ENCODE data around the gene ATP4B. TPM values are rescaled to one million over a fixed set of nuclear protein-coding genes. Genes with fewer than 3 reads are reported as not detected.

ATP4B gene
- total and polyA plus RNA-seq, 2 donors (not counting 1 experiment from before 2014, with no cell fraction given): not detected

DNA sequence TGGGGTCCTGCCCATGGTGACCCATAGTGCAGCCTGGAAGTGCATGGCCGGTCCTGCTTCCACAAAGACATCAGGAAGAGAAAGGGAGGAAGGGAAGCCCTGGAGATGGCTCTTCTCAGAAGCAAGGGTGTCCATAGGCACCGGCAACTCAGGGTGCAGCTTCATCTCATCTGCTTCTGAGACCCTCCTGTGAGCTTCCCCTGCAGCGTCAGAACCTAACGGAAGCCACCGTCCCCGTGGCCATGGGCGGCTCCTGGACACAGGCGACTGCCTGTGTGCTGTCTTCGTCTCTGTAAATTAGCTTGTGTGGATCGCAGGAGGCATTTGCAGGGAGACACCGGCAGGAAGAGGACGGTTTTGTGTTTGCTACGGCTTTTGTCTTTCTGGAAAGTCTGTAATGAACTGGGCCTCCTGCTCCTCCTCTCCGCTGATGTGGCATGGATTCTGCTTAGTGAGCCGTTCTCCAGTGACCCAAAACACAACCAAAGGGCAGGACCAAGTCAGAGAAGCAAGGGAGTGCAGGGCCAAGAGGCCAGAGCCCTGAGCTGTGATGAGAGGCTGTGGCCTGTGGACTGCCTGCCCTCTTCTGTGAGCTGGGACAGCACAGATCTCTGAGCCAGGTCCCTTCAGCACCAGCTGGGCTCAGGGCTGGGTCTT, 2.5 kb downstream of the ATP4B start:
- H2AFZ ChIP-seq (ENCODE audit: low read length): no peak overlapping the region
- H3K4me3 ChIP-seq (replicated peaks in 1 of 4; ENCODE audit: control extremely low read depth in 1 of 4, insufficient read depth in 1 of 4, low read depth in 3 of 4, low read length in 4 of 4): no peak overlapping the region
- H3K9me3 ChIP-seq (ENCODE audit: control insufficient read depth, insufficient read depth, low read depth, low read length): no peaks in the 10 kb centered on the region
- TF ChIP-seq, protein P1, sequence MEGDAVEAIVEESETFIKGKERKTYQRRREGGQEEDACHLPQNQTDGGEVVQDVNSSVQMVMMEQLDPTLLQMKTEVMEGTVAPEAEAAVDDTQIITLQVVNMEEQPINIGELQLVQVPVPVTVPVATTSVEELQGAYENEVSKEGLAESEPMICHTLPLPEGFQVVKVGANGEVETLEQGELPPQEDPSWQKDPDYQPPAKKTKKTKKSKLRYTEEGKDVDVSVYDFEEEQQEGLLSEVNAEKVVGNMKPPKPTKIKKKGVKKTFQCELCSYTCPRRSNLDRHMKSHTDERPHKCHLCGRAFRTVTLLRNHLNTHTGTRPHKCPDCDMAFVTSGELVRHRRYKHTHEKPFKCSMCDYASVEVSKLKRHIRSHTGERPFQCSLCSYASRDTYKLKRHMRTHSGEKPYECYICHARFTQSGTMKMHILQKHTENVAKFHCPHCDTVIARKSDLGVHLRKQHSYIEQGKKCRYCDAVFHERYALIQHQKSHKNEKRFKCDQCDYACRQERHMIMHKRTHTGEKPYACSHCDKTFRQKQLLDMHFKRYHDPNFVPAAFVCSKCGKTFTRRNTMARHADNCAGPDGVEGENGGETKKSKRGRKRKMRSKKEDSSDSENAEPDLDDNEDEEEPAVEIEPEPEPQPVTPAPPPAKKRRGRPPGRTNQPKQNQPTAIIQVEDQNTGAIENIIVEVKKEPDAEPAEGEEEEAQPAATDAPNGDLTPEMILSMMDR (conservative IDR thresholded peaks at IDR 0.05 in 1 of 2, IDR thresholded peaks at IDR 0.05 in 1 of 2; ENCODE audit: low read depth in 1 of 2, low read length in 2 of 2): no peak
- no peak for TF ChIP-seq EZH2 (IDR thresholded peaks at IDR 0.05; ENCODE audit: low read length, missing control alignments)
- DNase-seq (ENCODE audit: low read depth in 2 of 2): no peak
- H3K79me2 ChIP-seq (ENCODE audit: control insufficient read depth, insufficient read depth, low read length): no peaks in the 10 kb centered on the region
- H3K4me2 ChIP-seq (ENCODE audit: extremely low read depth, insufficient read depth, low read length): no peak overlapping the region
- H3K27me3 ChIP-seq (ENCODE audit: control insufficient read depth, insufficient read depth, low read length): no peaks in the 10 kb centered on the region
- no peaks in the 10 kb centered on the region for H3K36me3 ChIP-seq (ENCODE audit: control insufficient read depth, insufficient read depth, low read length)
- no peak overlapping the region for H3K9ac ChIP-seq (ENCODE audit: insufficient read depth, low read length)
- H3K4me1 ChIP-seq (ENCODE audit: control insufficient read depth, extremely low read depth, insufficient read depth, low read length): no peaks in the 10 kb centered on the region
- H3K27ac ChIP-seq (ENCODE audit: insufficient read depth, low read length): no peak overlapping the region
- no peaks in the 10 kb centered on the region for H4K20me1 ChIP-seq (ENCODE audit: control insufficient read depth, extremely low read depth, insufficient read depth, low read length)

DNA sequence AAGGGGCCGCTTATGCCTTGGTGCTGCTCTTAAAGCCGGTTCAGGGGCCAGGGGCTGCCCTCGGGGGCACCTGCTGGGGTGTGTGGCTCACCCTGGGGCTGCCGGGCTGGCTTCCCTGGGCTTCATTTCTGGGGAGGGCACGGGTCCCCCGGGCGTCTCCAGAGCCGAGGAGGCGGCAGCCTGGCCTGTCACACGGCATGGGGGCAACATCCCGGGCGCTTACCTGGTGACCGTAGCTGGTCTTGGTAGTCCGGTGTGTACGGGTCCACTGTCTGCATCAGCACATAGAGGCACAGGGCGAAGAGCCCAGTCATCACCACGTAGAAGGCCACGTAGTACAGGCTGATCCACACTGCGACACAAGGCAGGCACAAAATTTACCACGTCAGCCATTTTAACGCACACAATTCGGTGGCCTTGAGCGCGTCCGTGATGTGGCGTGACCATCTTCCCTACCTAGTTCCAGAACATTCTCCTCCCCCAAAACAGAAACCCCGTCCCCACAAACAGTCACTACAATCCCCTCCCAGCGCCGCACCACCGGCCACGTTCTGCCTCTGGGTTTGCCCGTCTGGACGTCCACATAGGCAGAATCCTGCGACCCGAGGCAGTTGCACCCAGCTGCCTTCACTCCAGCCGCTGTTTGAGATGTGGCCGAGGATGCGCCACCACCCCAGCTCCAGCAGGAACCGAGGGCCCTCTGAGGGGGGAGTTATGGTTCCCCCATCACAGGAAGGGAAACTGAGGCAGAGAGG, 3.2 kb downstream of the ATP4B start:
- no peaks in the 10 kb centered on the region for H3K36me3 ChIP-seq (ENCODE audit: control insufficient read depth, insufficient read depth, low read length)
- H3K4me3 ChIP-seq (replicated peaks in 1 of 4; ENCODE audit: control extremely low read depth in 1 of 4, insufficient read depth in 1 of 4, low read depth in 3 of 4, low read length in 4 of 4): no peak overlapping the region
- H3K4me2 ChIP-seq (ENCODE audit: extremely low read depth, insufficient read depth, low read length): no peak overlapping the region
- no peaks in the 10 kb centered on the region for H3K79me2 ChIP-seq (ENCODE audit: control insufficient read depth, insufficient read depth, low read length)
- H4K20me1 ChIP-seq (ENCODE audit: control insufficient read depth, extremely low read depth, insufficient read depth, low read length): no peaks in the 10 kb centered on the region
- no peak overlapping the region for H3K27ac ChIP-seq (ENCODE audit: insufficient read depth, low read length)
- TF ChIP-seq EZH2 (IDR thresholded peaks at IDR 0.05; ENCODE audit: low read length, missing control alignments): no peak
- TF ChIP-seq, protein P1 (conservative IDR thresholded peaks at IDR 0.05 in 1 of 2, IDR thresholded peaks at IDR 0.05 in 1 of 2; ENCODE audit: low read depth in 1 of 2, low read length in 2 of 2): no peak
- DNase-seq (ENCODE audit: low read depth in 2 of 2): no peak
- no peaks in the 10 kb centered on the region for H3K27me3 ChIP-seq (ENCODE audit: control insufficient read depth, insufficient read depth, low read length)
- H3K9ac ChIP-seq (ENCODE audit: insufficient read depth, low read length): no peak overlapping the region
- no peak overlapping the region for H2AFZ ChIP-seq (ENCODE audit: low read length)
- no peaks in the 10 kb centered on the region for H3K9me3 ChIP-seq (ENCODE audit: control insufficient read depth, insufficient read depth, low read depth, low read length)
- H3K4me1 ChIP-seq (ENCODE audit: control insufficient read depth, extremely low read depth, insufficient read depth, low read length): no peaks in the 10 kb centered on the region

DNA sequence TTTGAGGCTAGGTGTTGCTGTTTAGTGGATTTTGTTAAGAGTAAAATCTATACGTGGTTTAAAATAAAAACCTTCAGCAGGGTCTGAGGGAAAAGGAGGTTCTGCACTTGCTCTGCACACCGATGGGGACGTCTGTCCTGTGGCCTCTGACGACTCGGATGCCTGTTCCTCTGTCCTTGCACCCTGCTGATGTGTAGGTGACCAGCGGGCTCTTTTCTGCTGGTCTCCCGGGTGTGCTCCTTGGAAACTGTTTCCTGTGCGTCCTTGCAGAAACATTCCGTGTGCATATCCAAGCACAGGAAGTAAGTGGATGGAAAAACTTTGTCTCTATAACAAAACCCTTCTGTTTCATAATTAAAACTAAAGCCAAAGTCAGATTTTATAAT, 3.8 kb downstream of the ATP4B start:
- Histone ChIP-seq H3K9ac (ENCODE audit: insufficient read depth, low read length) (no peak overlapping the region), H2AFZ (ENCODE audit: low read length) (no peak overlapping the region), H3K4me2 (ENCODE audit: extremely low read depth, insufficient read depth, low read length) (no peak overlapping the region)

More for the DNA sequence above, 3.8 kb downstream of the ATP4B start:
- no peaks in the 10 kb centered on the region for H4K20me1 ChIP-seq (ENCODE audit: control insufficient read depth, extremely low read depth, insufficient read depth, low read length)
- DNase-seq (ENCODE audit: low read depth in 2 of 2): no peak
- H3K4me3 ChIP-seq (replicated peaks in 1 of 4; ENCODE audit: control extremely low read depth in 1 of 4, insufficient read depth in 1 of 4, low read depth in 3 of 4, low read length in 4 of 4): no peak overlapping the region
- TF ChIP-seq EZH2 (IDR thresholded peaks at IDR 0.05; ENCODE audit: low read length, missing control alignments): no peak
- TF ChIP-seq, protein P1 (conservative IDR thresholded peaks at IDR 0.05 in 1 of 2, IDR thresholded peaks at IDR 0.05 in 1 of 2; ENCODE audit: low read depth in 1 of 2, low read length in 2 of 2): no peak
- H3K27ac ChIP-seq (ENCODE audit: insufficient read depth, low read length): no peak overlapping the region
- H3K4me1 ChIP-seq (ENCODE audit: control insufficient read depth, extremely low read depth, insufficient read depth, low read length): no peaks in the 10 kb centered on the region
- no peaks in the 10 kb centered on the region for H3K36me3 ChIP-seq (ENCODE audit: control insufficient read depth, insufficient read depth, low read length)
- H3K9me3 ChIP-seq (ENCODE audit: control insufficient read depth, insufficient read depth, low read depth, low read length): no peaks in the 10 kb centered on the region
- H3K27me3 ChIP-seq (ENCODE audit: control insufficient read depth, insufficient read depth, low read length): no peaks in the 10 kb centered on the region
- H3K79me2 ChIP-seq (ENCODE audit: control insufficient read depth, insufficient read depth, low read length): no peaks in the 10 kb centered on the region
